ENCODE measurements around the gene LRMDA.

LRMDA gene

DNA sequence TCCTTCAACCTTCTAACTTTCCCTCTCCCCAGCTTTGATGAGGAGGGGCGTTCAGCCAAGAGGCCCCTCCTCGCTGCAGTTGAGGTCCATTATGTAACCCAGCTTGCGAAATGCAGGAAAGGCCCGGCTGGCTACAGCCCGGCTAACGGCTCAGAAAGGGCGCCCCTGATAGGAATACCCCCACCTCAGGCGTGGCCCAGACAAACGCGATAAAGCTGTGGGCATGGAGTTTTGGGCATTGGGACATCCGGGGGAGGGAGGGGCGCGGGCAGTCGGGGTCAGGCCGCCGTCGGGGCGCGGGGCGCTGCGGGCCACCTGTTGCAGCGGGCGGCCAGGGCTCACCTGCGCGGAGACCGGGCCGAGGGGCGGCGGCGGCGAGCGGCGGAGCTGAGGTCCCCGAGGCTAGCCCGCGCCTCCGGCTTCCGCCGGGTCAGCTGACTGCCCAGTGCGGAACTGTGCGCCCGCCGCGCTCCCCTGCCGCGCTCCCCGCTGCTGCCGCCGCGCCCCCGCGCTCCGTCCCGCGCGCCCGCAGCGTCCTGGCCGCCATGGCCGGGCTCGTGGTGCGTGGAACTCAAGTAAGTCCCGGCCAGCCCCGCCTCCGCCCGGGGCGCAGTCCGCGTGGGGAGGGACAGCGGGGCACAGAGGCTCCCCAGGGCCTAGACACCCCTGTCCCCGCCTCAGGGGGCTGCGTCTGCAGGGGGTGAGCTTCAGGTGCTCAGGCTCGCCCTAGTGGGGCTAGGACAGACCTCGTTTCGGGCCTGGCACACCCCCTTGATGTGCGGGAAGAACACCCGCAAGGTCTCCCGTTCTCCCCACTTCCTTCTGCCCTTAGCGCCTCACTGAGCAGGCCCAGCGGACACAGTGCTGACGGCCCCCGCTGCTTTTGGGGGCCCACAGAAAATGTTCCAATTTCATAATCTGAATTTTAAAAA is at the start of gene LRMDA:
Gene LRMDA, plus strand, starts transcription at position 445 of the 932 bp plus-strand sequence.
- DNase-seq (ENCODE audit: low read depth): no peak
- H3K4me3 ChIP-seq (ENCODE audit: low read length): peak within 1 kb of the TSS; percentile 67
- TF ChIP-seq CTCF (conservative IDR thresholded peaks at IDR 0.05; ENCODE audit: low read depth, low read length): no peak

- TF ChIP-seq CTCF (conservative IDR thresholded peaks at IDR 0.05; ENCODE audit: low read depth, low read length): no peak
- H3K4me3 ChIP-seq (ENCODE audit: low read length): no peak overlapping the region
- no peak for DNase-seq (ENCODE audit: low read depth)
Measured at GRCh38 chr10:75386128-75386527, 45.3 kb upstream of the LRMDA start.

- no peak overlapping the region for H3K4me3 ChIP-seq (ENCODE audit: low read length)
- DNase-seq (ENCODE audit: low read depth): no peak
- no peak for TF ChIP-seq CTCF (conservative IDR thresholded peaks at IDR 0.05; ENCODE audit: low read depth, low read length)
Measured at GRCh38 chr10:75388082-75388481, 43.3 kb upstream of the LRMDA start.

DNA sequence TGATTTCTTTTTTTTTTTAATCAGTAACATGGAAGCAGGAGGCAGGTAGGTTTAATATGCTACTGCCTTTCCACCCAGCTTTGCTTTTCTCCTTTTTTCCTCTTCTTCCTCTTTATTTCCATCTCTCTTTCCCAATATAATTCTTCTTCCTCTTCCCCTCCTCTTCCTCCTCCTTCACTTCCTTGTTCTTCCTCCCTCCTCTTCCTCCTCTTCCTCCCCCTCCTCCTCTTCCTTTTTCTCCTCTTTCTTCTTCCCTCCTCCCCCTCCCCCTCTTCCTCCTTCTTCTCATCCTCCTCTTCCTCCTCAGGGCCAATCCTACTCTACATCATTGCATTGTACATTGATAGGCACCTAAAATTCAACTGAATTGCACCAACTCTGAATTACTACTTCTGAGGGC is 41.2 kb upstream of the LRMDA start:
- DNase-seq (ENCODE audit: low read depth): no peak
- no peak for TF ChIP-seq CTCF (conservative IDR thresholded peaks at IDR 0.05; ENCODE audit: low read depth, low read length)
- H3K4me3 ChIP-seq (ENCODE audit: low read length): no peak overlapping the region

DNA sequence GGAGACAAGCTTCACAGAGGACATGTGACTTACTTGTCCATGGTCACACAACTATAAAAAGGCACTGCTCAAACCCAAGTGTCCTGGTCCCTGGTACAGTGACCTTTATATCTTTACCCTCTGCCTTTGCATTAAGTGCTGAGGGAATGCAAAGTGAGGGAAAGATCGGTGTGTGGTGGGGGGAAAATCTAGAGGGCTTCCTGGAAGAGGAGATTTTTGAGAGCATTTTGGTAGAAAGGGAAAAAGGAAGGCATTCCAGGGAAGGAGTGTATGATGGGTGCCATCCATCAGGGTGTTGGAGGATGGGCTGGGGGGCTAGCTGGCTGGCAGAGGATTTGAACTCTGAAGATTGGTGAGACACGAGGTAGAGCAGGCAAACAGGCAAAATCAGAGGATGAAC is 39.2 kb upstream of the LRMDA start:
- H3K4me3 ChIP-seq (ENCODE audit: low read length): no peak overlapping the region
- DNase-seq (ENCODE audit: low read depth): no peak
- no peak for TF ChIP-seq CTCF (conservative IDR thresholded peaks at IDR 0.05; ENCODE audit: low read depth, low read length)

DNA sequence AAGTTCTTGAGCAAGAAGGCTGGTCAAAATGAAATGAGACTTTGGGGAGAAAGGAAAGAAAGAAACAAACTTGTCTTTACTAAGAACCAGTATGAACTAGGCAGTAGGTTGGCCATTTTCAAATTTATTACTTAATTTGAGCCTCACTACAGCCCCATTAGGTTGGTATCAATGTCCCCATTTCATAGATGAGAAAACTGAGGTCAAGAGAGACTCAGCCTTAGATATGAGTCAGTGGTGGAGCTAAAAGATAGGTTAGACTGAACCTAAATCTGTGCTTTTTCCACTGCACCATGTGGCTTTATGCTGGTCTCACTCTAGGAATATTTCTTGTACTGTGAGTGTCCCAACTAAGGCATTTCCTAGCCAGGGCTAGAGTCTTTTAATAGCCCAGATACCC is 38.7 kb upstream of the LRMDA start:
- no peak for TF ChIP-seq CTCF (conservative IDR thresholded peaks at IDR 0.05; ENCODE audit: low read depth, low read length)
- DNase-seq (ENCODE audit: low read depth): no peak
- H3K4me3 ChIP-seq (ENCODE audit: low read length): no peak overlapping the region

GRCh38 chr10:75394221-75394620 is 37.2 kb upstream of the LRMDA start:
- H3K4me3 ChIP-seq (ENCODE audit: low read length): no peak overlapping the region
- DNase-seq (ENCODE audit: low read depth): no peak
- no peak for TF ChIP-seq CTCF (conservative IDR thresholded peaks at IDR 0.05; ENCODE audit: low read depth, low read length)
